ENCODE measurements around the gene PCDHB12.
"Not testable (repeated sequence)": the region's sequence is repeated elsewhere in the genome, so short reads cannot be mapped to it uniquely, and the experiment has no call there.

Gene PCDHB12

DNA sequence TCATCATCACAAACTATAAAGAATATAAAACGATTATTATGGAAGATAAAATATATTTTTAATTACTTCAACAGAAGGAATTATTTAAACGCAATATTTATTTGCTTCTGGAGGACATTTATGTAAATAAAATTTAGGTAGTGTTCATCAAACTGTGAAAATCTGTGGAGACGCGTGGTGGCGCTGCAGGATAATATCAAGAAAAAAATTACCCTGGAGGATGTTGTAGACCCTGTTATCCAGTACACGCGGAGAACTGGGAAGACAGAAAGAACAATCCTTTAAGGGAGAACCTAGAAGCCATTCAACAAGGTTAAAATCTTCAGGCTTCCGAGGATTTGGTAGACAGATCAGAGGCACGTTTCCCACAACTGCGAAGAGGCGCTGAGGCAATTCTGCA is at the start of gene PCDHB12:
TSS of gene PCDHB12 (plus strand) at position 242 of the 400 bp plus-strand sequence. CDS start 189 bp downstream, outside the sequence.
- no peak for DNase-seq (ENCODE audit: low spot score)

DNA sequence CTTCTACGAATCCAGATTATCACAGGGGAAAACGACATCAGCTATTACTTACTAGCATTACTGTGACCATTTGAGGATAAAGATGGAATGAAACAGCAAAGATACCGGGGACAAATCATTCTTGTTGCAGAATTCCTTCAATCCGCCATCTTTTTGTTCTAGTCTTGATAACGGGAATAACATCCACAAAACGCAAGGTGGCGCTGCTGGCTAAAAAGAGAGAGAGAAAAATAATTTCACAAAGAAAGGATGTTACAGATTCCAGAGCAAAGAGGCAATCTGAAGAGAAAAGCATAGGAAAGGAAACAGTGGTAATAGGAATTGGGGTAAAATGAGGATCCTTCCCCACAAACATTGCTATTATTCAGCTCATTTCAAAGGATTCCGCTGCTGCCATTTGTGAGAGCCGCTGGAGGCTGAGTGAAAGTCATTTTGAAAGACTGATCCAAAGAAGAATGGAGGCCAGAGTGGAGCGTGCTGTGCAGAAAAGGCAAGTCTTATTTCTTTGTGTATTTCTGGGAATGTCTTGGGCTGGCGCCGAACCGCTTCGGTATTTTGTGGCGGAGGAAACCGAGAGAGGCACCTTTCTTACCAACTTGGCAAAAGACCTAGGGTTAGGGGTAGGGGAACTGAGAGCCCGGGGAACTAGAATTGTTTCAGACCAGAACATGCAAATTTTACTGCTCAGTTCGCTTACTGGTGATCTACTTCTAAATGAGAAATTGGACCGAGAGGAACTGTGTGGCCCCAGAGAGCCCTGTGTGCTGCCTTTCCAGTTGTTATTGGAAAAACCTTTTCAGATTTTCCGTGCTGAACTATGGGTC is 35.9 kb upstream of the PCDHB12 start, which contains the start of gene PCDHB7:
TSS of gene PCDHB7 (plus strand) at position 264 of the 824 bp plus-strand sequence. CDS start at position 456, 192 bp downstream.
- peak; percentile 15 for DNase-seq (ENCODE audit: low spot score)

DNA sequence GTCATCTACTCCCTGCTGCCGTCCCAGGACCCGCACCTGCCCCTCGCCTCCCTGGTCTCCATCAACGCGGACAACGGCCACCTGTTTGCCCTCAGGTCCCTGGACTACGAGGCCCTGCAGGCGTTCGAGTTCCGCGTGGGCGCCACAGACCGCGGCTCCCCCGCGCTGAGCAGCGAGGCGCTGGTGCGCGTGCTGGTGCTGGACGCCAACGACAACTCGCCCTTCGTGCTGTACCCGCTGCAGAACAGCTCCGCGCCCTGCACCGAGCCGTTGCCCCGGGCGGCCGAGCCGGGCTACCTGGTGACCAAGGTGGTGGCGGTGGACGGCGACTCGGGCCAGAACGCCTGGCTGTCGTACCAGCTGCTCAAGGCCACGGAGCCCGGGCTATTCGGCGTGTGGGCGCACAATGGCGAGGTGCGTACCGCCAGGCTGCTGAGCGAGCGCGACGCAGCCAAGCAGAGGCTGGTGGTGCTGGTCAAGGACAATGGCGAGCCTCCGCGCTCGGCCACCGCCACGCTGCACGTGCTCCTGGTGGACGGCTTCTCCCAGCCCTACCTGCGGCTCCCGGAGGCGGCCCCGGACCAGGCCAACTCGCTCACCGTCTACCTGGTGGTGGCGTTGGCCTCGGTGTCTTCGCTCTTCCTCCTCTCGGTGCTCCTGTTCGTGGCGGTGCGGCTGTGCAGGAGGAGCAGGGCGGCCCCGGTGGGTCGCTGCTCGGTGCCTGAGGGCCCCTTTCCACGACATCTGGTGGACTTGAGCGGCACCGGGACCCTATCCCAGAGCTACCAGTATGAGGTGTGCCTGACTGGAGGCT is 34.0 kb upstream of the PCDHB12 start:
- not testable (repeated sequence) for DNase-seq (ENCODE audit: low spot score)

DNA sequence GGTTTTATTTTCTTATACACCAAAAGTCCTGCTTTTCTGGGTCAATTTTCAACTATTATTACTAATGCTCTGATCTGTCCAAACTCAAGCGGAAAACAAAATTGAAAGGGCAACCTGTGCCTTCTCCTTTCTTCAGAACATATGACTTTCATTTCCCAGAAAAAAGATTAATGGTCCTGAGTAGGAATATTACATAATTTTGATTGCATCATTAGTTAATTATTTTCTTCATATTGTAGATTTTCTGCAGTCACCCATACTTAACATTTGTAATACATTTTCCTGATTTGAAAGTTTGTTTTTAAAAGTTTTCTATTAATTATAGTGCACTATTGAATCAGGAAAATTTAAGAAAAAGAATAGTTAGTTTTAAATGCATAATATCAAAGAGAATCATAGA is 32.6 kb upstream of the PCDHB12 start:
- DNase-seq (ENCODE audit: low spot score) = no peak

DNA sequence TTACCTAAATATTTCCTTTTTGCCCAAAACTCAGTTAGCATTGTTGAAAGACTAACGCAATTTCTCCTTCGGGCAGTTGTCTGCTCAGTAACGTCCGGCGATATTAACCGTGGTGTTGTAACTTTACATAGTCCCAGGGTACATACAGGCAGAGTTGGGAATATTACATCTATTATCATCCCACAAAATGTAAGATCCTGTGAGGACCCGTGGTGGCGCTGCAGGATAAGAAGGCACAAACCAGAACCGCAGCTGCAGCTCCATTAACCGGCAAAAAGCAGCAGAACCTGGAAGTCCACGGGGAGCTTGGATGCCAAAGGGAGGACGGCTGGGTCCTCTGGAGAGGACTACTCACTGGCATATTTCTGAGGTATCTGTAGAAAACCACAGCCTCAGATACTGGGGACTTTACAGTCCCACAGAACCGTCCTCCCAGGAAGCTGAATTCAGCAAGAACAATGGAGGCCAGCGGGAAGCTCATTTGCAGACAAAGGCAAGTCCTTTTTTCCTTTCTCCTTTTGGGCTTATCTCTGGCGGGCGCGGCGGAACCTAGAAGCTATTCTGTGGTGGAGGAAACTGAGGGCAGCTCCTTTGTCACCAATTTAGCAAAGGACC is 30.8 kb upstream of the PCDHB12 start, which contains the start of gene PCDHB8:
TSS of gene PCDHB8 (plus strand) at position 214 of the 615 bp plus-strand sequence. CDS start at position 459, 245 bp downstream.
- not testable (repeated sequence) for DNase-seq (ENCODE audit: low spot score)

DNA sequence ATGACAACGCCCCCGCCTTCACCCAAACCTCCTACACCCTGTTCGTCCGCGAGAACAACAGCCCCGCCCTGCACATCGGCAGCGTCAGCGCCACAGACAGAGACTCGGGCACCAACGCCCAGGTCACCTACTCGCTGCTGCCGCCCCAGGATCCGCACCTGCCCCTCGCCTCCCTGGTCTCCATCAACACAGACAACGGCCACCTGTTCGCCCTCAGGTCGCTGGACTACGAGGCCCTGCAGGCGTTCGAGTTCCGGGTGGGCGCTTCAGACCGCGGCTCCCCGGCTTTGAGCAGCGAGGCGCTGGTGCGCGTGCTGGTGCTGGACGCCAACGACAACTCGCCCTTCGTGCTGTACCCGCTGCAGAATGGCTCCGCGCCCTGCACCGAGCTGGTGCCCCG is 29.1 kb upstream of the PCDHB12 start:
- DNase-seq (ENCODE audit: low spot score) = not testable (repeated sequence)

DNA sequence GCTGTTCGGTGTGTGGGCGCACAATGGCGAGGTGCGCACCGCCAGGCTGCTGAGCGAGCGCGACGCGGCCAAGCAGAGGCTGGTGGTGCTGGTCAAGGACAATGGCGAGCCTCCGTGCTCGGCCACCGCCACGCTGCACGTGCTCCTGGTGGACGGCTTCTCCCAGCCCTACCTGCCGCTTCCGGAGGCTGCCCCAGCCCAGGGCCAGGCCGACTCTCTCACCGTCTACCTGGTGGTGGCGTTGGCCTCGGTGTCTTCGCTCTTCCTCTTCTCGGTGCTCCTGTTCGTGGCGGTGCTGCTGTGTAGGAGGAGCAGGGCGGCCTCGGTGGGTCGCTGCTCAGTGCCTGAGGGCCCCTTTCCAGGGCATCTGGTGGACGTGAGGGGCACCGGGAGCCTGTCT is 28.6 kb upstream of the PCDHB12 start:
- DNase-seq (ENCODE audit: low spot score) = not testable (repeated sequence)

DNA sequence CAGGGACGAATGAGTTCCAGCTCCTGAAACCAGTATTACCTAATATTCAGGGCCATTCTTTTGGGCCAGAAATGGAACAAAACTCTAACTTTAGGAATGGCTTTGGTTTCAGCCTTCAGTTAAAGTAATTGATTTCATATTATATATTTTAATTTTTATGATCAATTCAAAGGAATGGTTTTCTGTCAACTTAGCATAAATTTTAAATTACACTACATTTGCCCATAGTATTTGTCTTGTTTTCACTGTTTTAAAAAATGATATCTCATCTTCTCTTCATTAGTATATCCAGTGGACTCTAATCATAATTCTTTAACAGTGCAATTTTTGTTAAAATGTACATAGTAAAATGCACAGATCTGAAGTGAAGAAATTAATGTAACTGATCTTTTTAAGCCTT is 28.2 kb upstream of the PCDHB12 start:
- no peak for DNase-seq (ENCODE audit: low spot score)

DNA sequence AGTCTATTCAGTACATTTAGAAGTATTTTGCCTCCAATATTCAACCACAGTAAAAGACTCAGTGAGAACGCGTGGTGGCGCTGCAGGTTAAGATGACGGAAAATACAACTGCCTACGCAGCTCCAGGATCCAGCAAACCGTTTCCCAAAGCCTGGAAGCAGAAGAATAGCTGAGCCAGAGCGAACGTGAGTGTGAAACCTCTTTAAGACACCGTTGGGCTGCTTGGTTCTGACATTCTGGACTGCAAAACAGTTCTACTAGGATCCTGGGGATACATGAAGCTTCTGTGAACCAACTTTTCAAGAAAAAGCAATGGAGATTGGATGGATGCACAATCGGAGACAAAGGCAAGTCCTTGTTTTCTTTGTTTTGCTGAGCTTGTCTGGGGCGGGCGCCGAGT is 26.3 kb upstream of the PCDHB12 start, which contains the start of gene PCDHB16:
TSS of gene PCDHB16 (plus strand) at position 140 of the 400 bp plus-strand sequence. CDS start at position 313, 173 bp downstream.
- no peak for DNase-seq (ENCODE audit: low spot score)

DNA sequence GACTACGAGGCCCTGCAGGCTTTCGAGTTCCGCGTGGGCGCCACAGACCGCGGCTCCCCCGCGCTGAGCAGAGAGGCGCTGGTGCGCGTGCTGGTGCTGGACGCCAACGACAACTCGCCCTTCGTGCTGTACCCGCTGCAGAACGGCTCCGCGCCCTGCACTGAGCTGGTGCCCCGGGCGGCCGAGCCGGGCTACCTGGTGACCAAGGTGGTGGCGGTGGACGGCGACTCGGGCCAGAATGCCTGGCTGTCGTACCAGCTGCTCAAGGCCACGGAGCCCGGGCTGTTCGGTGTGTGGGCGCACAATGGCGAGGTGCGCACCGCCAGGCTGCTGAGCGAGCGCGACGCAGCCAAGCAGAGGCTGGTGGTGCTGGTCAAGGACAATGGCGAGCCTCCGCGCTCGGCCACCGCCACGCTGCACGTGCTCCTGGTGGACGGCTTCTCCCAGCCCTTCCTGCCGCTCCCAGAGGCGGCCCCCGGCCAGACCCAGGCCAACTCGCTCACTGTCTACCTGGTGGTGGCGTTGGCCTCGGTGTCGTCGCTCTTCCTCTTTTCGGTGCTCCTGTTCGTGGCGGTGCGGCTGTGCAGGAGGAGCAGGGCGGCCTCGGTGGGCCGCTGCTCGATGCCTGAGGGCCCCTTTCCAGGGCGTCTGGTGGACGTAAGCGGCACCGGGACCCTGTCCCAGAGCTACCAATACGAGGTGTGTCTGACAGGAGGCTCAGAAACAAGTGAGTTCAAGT is 24.2 kb upstream of the PCDHB12 start:
- not testable (repeated sequence) for DNase-seq (ENCODE audit: low spot score)

DNA sequence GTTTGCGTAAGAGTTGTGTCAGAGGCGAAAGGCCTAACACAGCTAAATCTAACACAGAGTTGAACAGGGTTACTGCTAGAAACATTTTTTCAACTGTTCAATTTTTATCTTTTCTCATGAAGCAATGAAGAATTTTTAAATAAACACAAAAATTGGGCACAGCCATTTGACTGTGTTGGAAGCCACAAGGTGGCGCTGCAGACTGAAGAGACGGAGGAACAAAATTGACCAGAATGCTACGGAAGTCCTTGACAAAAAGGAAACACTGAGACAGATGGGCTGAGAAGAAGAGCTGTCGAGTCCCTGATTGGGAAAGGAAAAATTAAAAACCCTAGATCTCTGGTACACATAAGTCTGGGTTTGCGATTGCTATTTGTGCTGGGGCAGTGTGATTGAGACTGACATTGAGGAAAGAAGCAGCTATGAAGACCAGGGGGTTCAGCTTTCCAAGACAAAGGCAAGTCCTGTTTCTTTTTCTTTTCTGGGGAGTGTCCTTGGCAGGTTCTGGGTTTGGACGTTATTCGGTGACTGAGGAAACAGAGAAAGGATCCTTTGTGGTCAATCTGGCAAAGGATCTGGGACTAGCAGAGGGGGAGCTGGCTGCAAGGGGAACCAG is 21.5 kb upstream of the PCDHB12 start, which contains the start of gene PCDHB9:
TSS of gene PCDHB9 (plus strand) at position 265 of the 616 bp plus-strand sequence. CDS start at position 423, 158 bp downstream.
- peak; percentile 14 for DNase-seq (ENCODE audit: low spot score)

DNA sequence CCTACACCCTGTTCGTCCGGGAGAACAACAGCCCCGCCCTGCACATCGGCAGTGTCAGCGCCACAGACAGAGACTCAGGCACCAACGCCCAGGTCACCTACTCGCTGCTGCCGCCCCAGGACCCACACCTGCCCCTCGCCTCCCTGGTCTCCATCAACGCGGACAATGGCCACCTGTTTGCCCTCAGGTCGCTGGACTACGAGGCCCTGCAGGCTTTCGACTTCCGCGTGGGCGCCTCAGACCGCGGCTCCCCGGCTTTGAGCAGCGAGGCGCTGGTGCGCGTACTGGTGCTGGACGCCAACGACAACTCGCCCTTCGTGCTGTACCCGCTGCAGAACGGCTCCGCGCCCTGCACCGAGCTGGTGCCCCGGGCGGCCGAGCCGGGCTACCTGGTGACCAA is 19.8 kb upstream of the PCDHB12 start:
- not testable (repeated sequence) for DNase-seq (ENCODE audit: low spot score)

DNA sequence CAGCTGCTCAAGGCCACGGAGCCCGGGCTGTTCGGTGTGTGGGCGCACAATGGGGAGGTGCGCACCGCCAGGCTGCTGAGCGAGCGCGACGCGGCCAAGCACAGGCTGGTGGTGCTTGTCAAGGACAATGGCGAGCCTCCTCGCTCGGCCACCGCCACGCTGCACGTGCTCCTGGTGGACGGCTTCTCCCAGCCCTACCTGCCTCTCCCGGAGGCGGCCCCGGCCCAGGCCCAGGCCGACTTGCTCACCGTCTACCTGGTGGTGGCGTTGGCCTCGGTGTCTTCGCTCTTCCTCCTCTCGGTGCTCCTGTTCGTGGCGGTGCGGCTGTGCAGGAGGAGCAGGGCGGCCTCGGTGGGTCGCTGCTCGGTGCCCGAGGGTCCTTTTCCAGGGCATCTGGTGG is 19.4 kb upstream of the PCDHB12 start:
- DNase-seq (ENCODE audit: low spot score) = not testable (repeated sequence)

DNA sequence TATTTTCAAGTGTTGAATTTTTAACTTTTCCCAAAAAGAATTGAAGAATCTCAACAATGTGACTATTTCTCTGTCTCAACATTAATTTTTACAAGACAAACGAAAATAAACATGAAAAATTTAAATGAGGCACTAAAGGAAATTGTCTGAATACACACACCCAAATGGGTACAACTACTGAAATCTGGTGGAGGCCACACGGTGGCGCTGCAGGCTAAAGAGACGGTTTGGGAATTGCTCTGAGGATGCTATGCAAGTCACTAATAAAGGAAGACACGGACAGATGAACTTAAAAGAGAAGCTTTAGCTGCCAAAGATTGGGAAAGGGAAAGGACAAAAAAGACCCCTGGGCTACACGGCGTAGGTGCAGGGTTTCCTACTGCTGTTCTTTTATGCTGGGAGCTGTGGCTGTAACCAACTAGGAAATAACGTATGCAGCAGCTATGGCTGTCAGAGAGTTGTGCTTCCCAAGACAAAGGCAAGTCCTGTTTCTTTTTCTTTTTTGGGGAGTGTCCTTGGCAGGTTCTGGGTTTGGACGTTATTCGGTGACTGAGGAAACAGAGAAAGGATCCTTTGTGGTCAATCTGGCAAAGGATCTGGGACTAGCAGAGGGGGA is 16.3 kb upstream of the PCDHB12 start, which contains the start of gene PCDHB10:
TSS of gene PCDHB10 (plus strand) at position 244 of the 616 bp plus-strand sequence. CDS start at position 444, 200 bp downstream.
- peak; percentile 7 for DNase-seq (ENCODE audit: low spot score)

DNA sequence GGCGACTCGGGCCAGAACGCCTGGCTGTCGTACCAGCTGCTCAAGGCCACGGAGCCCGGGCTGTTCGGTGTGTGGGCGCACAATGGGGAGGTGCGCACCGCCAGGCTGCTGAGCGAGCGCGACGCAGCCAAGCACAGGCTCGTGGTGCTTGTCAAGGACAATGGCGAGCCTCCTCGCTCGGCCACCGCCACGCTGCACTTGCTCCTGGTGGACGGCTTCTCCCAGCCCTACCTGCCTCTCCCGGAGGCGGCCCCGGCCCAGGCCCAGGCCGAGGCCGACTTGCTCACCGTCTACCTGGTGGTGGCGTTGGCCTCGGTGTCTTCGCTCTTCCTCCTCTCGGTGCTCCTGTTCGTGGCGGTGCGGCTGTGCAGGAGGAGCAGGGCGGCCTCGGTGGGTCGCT is 14.2 kb upstream of the PCDHB12 start:
- not testable (repeated sequence) for DNase-seq (ENCODE audit: low spot score)

DNA sequence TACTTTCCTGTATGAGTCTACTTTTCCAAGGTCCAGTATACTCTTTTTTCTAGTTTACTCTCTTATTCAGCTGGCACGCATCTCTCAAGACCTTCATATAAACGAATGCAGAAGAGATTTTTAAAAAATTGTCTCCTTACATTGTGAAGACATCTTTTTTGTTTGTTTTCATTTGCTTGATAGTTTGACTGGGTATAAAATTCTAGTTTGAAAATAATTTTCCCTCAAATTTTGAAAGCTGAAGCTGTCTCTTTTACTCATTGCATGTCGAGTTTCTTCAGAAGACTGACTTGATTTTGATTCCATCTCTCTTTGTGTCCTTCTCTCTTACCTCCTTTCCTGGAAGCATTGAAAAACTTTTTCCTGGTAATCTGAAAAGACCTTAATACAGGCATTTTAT is 12.2 kb upstream of the PCDHB12 start:
- DNase-seq (ENCODE audit: low spot score) = no peak

DNA sequence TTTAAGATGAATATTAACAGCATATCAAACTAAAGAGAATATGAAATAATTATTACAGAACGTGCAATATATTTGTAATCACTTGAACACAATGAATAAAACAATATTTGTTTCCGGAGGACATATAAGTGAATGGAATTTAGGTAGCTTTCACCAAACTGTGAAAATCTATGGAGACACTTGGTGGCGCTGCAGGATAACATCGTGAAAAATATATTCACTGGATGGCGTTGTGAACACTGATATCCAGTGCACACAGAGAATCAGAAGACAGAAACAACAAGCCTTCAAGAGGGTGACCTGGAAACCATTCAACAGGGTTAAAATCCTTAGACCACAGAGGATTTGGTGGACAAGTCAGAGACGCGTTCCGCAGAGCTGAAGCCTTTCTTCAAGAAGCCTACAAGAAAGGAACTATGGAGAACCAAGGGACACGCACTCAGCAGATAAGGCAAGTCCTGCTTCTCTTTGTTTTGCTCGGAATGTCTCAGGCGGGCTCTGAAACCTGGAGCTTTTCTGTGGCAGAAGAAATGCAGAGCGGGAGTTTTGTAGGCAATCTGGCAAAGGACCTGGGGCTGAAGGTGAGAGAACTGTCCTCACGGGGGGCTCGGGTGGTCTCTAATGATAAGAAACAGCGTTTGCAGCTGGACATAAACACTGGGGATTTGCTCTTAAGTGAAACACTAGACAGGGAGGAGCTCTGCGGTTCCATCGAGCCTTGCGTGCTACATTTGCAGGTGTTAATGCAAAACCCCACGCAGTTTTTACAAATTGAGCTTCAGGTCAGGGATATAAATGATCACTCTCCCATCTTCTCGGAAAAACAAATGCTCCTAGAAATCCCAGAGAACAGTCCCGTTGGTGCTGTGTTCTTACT is 8.9 kb upstream of the PCDHB12 start, which contains the start of gene PCDHB11:
TSS of gene PCDHB11 (plus strand) at position 269 of the 877 bp plus-strand sequence. CDS start at position 417, 148 bp downstream.
- DNase-seq (ENCODE audit: low spot score) = no peak

DNA sequence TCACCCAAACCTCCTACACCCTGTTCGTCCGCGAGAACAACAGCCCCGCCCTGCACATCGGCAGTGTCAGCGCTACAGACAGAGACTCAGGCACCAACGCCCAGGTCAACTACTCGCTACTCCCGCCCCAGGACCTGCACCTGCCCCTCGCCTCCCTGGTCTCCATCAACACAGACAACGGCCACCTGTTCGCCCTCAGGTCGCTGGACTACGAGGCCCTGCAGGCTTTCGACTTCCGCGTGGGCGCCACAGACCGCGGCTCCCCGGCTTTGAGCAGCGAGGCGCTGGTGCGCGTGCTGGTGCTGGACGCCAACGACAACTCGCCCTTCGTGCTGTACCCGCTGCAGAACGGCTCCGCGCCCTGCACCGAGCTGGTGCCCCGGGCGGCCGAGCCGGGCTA is 7.4 kb upstream of the PCDHB12 start:
- DNase-seq (ENCODE audit: low spot score) = not testable (repeated sequence)

DNA sequence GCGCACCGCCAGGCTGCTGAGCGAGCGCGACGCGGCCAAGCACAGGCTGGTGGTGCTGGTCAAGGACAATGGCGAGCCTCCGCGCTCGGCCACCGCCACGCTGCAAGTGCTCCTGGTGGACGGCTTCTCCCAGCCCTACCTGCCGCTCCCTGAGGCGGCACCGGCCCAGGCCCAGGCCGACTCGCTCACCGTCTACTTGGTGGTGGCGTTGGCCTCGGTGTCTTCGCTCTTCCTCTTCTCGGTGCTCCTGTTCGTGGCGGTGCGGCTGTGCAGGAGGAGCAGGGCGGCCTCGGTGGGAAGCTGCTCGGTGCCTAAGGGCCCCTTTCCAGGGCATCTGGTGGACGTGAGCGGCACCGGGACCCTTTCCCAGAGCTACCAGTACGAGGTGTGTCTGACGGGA is 6.9 kb upstream of the PCDHB12 start:
- not testable (repeated sequence) for DNase-seq (ENCODE audit: low spot score)
